Measurements from ENCODE around the gene RAPGEF1. TPM values are rescaled to one million over a fixed set of nuclear protein-coding genes. Genes with fewer than 3 reads are reported as not detected.

Gene RAPGEF1
- total RNA-seq, 1 donor from 2014 or later = 76.8 TPM

DNA sequence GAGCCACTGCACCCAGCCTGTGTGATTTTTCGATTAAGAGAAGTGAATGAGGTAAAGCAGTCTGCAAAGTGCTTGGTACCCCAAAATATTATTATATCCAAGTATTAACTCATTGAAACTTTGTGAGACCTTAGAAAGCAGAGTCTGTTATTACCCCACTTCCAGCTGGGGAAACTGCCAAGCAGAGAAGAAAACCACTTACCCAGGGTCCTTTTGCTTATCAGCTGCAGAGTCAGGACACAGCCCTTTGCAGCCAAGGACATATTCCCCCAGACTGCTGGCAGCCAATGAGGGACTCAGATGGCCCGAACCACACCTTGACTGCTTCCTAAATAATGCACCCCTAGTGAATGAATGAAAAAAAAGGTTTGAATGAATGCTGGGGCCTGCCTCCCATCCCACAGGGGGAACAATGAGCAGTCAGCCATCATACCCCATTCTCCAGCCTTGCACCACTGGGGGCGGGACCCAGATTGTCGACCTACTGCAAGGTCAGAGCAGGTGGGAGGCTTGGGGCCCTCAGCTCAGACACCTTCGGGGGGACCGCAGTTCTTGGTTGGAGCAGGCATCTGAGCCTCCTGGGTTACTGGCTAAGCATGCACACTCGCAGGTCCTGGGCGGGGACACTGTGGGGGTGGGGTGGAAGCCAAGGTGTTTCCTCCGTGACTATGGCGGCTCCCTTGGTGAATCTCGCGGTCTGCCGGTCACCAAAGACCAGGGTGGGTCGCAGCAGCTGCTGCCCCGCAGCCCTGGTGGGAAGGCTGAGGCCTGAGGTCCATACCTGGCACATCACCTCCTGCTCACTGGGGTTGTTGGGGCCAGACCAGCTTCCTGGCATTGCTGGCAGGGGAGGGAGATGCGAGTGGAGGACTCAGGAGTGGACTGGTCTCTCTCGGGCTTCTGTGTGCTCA is 164.9 kb downstream of the RAPGEF1 start:
- Mint-ChIP-seq H3K4me3 (ENCODE audit: unreplicated experiment) (no peak overlapping the region), H3K36me3 (ENCODE audit: low read depth, unreplicated experiment) (peaks cover 10% of the 10 kb centered on the region), H3K4me1 (ENCODE audit: low read depth, unreplicated experiment) (no peaks in the 10 kb centered on the region), H3K27ac (ENCODE audit: unreplicated experiment) (no peak overlapping the region), H3K9me3 (ENCODE audit: unreplicated experiment) (no peaks in the 10 kb centered on the region), H3K27me3 (ENCODE audit: low read depth, unreplicated experiment) (no peaks in the 10 kb centered on the region)
- Histone ChIP-seq H3K79me2 (ENCODE audit: insufficient read depth, low read length) (no peaks in the 10 kb centered on the region), H3K9me3 (ENCODE audit: insufficient read depth, low read depth, low read length) (no peaks in the 10 kb centered on the region), H3K27me3 (ENCODE audit: insufficient read depth, low read length) (no peaks in the 10 kb centered on the region), H4K20me1 (ENCODE audit: insufficient read depth, low read length) (no peaks in the 10 kb centered on the region), H3K4me1 (ENCODE audit: insufficient read depth, low read length) (no peaks in the 10 kb centered on the region), H2AFZ (ENCODE audit: low read depth, low read length) (no peak overlapping the region), H3K27ac (ENCODE audit: low read depth, low read length) (no peak overlapping the region), H3K4me3 (ENCODE audit: insufficient read depth, low read depth, low read length) (no peak overlapping the region), H3K36me3 (ENCODE audit: insufficient read depth, low read length) (no peaks in the 10 kb centered on the region), H3K9ac (ENCODE audit: low read length) (no peak overlapping the region), H3K4me2 (ENCODE audit: low read length) (no peak overlapping the region)
- TF ChIP-seq, protein P1, sequence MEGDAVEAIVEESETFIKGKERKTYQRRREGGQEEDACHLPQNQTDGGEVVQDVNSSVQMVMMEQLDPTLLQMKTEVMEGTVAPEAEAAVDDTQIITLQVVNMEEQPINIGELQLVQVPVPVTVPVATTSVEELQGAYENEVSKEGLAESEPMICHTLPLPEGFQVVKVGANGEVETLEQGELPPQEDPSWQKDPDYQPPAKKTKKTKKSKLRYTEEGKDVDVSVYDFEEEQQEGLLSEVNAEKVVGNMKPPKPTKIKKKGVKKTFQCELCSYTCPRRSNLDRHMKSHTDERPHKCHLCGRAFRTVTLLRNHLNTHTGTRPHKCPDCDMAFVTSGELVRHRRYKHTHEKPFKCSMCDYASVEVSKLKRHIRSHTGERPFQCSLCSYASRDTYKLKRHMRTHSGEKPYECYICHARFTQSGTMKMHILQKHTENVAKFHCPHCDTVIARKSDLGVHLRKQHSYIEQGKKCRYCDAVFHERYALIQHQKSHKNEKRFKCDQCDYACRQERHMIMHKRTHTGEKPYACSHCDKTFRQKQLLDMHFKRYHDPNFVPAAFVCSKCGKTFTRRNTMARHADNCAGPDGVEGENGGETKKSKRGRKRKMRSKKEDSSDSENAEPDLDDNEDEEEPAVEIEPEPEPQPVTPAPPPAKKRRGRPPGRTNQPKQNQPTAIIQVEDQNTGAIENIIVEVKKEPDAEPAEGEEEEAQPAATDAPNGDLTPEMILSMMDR (IDR thresholded peaks at IDR 0.05; ENCODE audit: insufficient read depth, low read depth, low read length) = no peak
- no peak for TF ChIP-seq EZH2 (IDR thresholded peaks at IDR 0.05; ENCODE audit: insufficient read depth, low read length)
- DNase-seq (ENCODE audit: low read depth) = no peak
- FAIRE-seq = no peak

DNA sequence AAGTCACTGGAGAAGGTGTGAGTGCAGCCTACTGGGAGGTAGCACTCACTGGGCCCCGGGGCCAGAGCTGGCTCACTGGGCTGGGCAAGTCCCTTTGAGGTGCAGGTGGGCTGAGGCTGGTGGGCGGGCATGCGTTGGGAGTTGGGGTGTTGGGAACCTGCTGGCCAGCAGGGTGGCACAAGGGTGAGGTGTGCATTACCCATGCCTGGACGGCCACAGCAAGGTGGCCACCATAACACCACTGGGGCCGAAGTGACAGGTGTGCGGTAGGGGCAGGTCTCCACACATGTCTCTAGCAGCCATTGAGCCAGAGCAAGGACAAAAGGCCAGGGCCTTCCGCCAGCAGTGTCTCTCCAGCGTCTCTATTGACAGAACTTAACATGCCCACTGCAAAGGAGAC is 172.0 kb downstream of the RAPGEF1 start:
- Histone ChIP-seq H3K9me3 (ENCODE audit: insufficient read depth, low read depth, low read length) (no peaks in the 10 kb centered on the region), H3K4me2 (ENCODE audit: low read length) (no peak overlapping the region), H3K79me2 (ENCODE audit: insufficient read depth, low read length) (no peaks in the 10 kb centered on the region), H3K36me3 (ENCODE audit: insufficient read depth, low read length) (no peaks in the 10 kb centered on the region), H2AFZ (ENCODE audit: low read depth, low read length) (no peak overlapping the region), H3K4me1 (ENCODE audit: insufficient read depth, low read length) (no peaks in the 10 kb centered on the region), H3K4me3 (ENCODE audit: insufficient read depth, low read depth, low read length) (no peak overlapping the region), H3K27me3 (ENCODE audit: insufficient read depth, low read length) (no peaks in the 10 kb centered on the region), H3K9ac (ENCODE audit: low read length) (no peak overlapping the region), H4K20me1 (ENCODE audit: insufficient read depth, low read length) (no peaks in the 10 kb centered on the region), H3K27ac (ENCODE audit: low read depth, low read length) (no peak overlapping the region)
- Mint-ChIP-seq H3K4me3 (ENCODE audit: unreplicated experiment) (no peak overlapping the region), H3K36me3 (ENCODE audit: low read depth, unreplicated experiment) (peaks cover 12% of the 10 kb centered on the region), H3K4me1 (ENCODE audit: low read depth, unreplicated experiment) (no peaks in the 10 kb centered on the region), H3K27me3 (ENCODE audit: low read depth, unreplicated experiment) (no peaks in the 10 kb centered on the region), H3K9me3 (ENCODE audit: unreplicated experiment) (peaks cover 14% of the 10 kb centered on the region), H3K27ac (ENCODE audit: unreplicated experiment) (no peak overlapping the region)
- no peak for TF ChIP-seq EZH2 (IDR thresholded peaks at IDR 0.05; ENCODE audit: insufficient read depth, low read length)
- TF ChIP-seq, protein P1 (IDR thresholded peaks at IDR 0.05; ENCODE audit: insufficient read depth, low read depth, low read length) = no peak
- no peak for FAIRE-seq
- no peak for DNase-seq (ENCODE audit: low read depth)

DNA sequence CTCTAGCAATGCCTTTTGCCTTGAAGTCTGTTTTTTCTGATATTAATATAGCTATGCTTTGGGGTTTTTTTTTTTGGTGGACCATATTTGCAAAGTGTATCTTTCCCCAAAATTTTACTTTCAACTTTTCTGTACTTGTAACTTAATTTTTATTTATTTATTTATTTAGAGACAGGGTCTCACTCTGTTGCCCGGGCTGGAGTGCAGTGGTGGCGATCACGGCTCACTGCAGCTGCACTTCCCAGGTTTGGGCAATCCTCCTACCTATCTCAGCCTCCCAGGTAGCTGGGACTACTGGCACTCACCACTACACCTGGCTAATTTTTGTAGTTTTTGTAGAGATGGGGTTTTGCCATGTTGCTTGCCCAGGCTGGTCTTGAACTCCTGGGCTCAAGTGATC is 173.7 kb downstream of the RAPGEF1 start:
- Histone ChIP-seq H3K9me3 (ENCODE audit: insufficient read depth, low read depth, low read length) (no peaks in the 10 kb centered on the region), H3K36me3 (ENCODE audit: insufficient read depth, low read length) (no peaks in the 10 kb centered on the region), H3K27me3 (ENCODE audit: insufficient read depth, low read length) (no peaks in the 10 kb centered on the region), H3K4me3 (ENCODE audit: insufficient read depth, low read depth, low read length) (no peak overlapping the region), H2AFZ (ENCODE audit: low read depth, low read length) (no peak overlapping the region), H4K20me1 (ENCODE audit: insufficient read depth, low read length) (no peaks in the 10 kb centered on the region), H3K4me1 (ENCODE audit: insufficient read depth, low read length) (no peaks in the 10 kb centered on the region), H3K9ac (ENCODE audit: low read length) (no peak overlapping the region), H3K4me2 (ENCODE audit: low read length) (no peak overlapping the region), H3K27ac (ENCODE audit: low read depth, low read length) (no peak overlapping the region), H3K79me2 (ENCODE audit: insufficient read depth, low read length) (no peaks in the 10 kb centered on the region)
- TF ChIP-seq EZH2 (IDR thresholded peaks at IDR 0.05; ENCODE audit: insufficient read depth, low read length) = no peak
- TF ChIP-seq, protein P1 (IDR thresholded peaks at IDR 0.05; ENCODE audit: insufficient read depth, low read depth, low read length) = no peak
- Mint-ChIP-seq H3K4me3 (ENCODE audit: unreplicated experiment) (no peak overlapping the region), H3K27me3 (ENCODE audit: low read depth, unreplicated experiment) (no peaks in the 10 kb centered on the region), H3K9me3 (ENCODE audit: unreplicated experiment) (peaks cover 15% of the 10 kb centered on the region), H3K27ac (ENCODE audit: unreplicated experiment) (no peak overlapping the region), H3K4me1 (ENCODE audit: low read depth, unreplicated experiment) (peaks cover 7% of the 10 kb centered on the region), H3K36me3 (ENCODE audit: low read depth, unreplicated experiment) (peaks cover 11% of the 10 kb centered on the region)
- DNase-seq (ENCODE audit: low read depth) (no peak), FAIRE-seq (no peak)

Measured in astrocyte (in vitro differentiated cells and primary cell).